ENCODE measurements around the gene JDP2.
"Not testable (repeated sequence)": the region's sequence is repeated elsewhere in the genome, so short reads cannot be mapped to it uniquely, and the experiment has no call there.

Gene JDP2, protein sequence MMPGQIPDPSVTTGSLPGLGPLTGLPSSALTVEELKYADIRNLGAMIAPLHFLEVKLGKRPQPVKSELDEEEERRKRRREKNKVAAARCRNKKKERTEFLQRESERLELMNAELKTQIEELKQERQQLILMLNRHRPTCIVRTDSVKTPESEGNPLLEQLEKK

DNA sequence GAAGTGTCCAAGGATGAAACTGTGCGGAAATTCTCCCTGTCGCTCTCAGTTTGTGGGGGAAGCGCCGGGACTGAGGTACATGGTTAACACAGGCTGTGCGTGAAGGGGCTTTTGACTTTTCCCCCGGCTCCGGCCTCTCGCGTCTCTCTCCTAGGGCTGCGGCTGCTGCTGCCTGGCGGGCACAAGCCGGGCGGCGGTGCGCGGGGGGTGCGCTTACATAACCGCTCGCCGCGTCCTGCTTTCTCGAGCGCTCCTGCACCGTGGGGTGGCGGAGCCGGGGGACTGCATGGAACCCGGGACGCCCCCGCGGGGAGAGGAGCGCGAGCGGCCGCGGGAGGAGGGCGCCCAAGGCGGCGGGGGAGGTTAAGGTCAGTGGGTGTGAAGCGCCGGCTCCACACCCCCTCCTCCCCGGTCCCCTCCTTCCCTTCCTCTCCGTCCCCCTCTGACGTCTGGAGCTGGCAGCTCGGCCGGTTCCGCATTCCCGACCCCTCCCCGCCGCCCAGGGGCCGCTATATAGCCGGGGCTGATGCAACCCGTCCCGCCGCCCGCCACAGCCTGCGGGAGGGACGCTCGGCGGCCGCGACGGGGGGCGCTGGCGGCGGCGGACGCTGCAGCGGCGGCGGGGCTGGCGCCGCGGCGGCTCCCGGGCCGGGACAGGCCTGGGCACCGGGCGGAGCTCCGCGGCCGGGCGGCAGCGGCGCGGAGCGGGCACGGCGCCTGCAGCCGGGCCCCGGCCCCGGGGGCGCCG, at the start of gene JDP2:
JDP2 (plus strand) TSS at position 541 of the 748 bp plus-strand sequence. CDS start 9,899 bp downstream, outside the sequence.
- no peak within 1 kb of the TSS for H3K27ac Mint-ChIP-seq
- H3K36me3 Mint-ChIP-seq, result no peaks in the 10 kb centered on the region

DNA sequence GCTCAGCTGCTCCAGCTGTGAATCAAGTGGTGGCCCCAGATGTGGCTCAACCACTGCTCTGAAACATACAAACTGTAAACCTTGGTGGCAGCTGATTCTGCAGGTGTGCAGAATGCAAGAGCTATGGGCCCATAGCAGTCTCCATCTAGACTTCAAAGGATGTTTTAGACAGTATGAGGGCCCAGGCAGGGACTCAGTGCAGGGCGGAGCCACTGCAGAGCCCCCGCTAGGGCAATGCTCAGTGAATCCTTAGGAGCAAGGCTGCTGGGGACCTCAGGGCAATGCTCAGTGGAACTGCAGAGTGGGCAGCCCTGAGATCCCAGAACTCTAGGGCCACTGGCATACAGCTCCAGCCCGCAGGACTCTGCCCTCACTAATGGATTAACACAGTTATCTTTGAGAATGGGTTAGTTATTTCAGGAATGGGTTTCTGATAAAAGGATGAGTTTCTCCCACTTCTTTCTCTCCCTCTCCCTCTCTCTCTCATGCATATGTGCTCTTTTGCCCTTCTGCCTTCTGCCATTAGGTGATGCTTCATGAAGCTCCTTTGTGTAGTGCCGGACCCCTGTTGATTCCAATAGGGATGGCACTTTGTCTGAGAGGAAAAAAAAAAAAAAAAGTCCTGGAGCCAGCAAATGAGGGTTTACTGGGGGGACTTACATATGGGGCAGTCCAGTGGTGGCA, 48.4 kb upstream of the JDP2 start:
- H3K27me3 Mint-ChIP-seq, result peaks cover 7% of the 10 kb centered on the region
- peaks cover 3% of the 10 kb centered on the region for H3K9me3 Mint-ChIP-seq (ENCODE audit: low read depth)
- no peak overlapping the region for H3K4me3 Mint-ChIP-seq
- H3K27ac Mint-ChIP-seq, result no peak overlapping the region
- H3K36me3 Mint-ChIP-seq, result no peaks in the 10 kb centered on the region
- no peaks in the 10 kb centered on the region for H3K4me1 Mint-ChIP-seq (ENCODE audit: low read depth)

More for the DNA sequence above, at the start of gene JDP2:
- Mint-ChIP-seq H3K4me3 (peak within 1 kb of the TSS; percentile 83), H3K9me3 (ENCODE audit: low read depth) (no peaks in the 10 kb centered on the region), H3K27me3 (peaks cover 11% of the 10 kb centered on the region), H3K4me1 (ENCODE audit: low read depth) (peaks cover 5% of the 10 kb centered on the region)

DNA sequence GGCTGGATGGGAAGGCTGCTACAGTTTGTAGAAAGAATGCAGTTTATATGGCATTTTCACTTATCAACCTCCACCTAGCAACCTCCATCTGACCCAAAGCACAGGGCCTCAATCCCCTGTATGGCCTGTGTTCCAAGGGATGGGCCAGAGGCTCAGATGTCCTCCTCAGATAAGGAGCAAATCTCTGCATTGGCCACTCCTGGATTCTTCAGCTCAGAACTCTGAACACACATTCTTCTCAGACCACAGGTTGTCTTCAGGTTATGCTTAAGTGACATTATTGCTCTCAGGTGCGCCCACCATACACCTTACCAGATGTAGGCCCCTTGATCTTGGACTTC, 47.9 kb upstream of the JDP2 start:
- H3K27ac Mint-ChIP-seq, result no peak overlapping the region

DNA sequence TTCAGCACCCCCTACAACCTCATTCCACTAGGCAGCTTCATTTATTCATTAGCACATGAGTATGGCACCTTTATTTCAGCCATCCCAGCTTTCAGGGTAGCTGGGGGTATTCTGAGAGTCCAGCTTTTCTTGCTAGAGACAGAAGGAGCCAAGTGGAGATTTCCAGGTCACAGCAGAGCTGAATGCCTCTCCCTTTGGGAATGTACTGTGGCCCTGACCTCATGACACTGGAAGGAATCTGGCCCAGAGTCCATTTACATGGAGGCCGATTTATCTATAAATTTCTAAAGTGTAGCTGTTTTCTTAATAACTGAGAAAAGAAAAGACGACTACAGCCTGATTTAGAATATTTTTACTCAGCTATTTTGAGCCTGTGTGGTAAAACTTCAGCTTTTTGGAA, 47.2 kb upstream of the JDP2 start:
- Mint-ChIP-seq H3K36me3 (no peaks in the 10 kb centered on the region), H3K27me3 (peaks cover 7% of the 10 kb centered on the region), H3K4me1 (ENCODE audit: low read depth) (no peaks in the 10 kb centered on the region), H3K27ac (no peak overlapping the region), H3K9me3 (ENCODE audit: low read depth) (peaks cover 6% of the 10 kb centered on the region), H3K4me3 (no peak overlapping the region)

More for the DNA sequence above, 47.9 kb upstream of the JDP2 start:
- Mint-ChIP-seq H3K9me3 (ENCODE audit: low read depth) (peaks cover 6% of the 10 kb centered on the region), H3K4me3 (no peak overlapping the region), H3K36me3 (no peaks in the 10 kb centered on the region), H3K27me3 (peaks cover 6% of the 10 kb centered on the region), H3K4me1 (ENCODE audit: low read depth) (no peaks in the 10 kb centered on the region)

DNA sequence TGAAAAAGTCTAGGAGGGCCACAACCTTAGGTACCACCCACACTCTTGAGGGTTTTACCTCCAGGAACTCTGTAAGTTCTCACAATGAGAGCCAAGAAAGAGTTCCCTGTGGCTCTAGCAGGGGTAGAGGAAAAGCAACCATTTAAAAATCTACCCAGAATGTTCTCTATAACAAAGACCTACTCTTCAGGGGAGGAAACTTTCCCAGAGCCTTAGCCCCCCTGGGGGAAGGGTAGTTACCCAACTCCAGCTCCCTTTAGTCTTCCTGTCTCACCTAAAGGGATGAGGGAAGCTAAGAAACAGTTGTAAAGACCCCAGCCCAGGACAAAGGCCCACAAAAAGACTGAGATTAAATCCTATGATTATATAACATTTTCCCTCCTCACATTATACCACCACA, 46.2 kb upstream of the JDP2 start:
- Mint-ChIP-seq H3K4me3 (no peak overlapping the region), H3K36me3 (no peaks in the 10 kb centered on the region), H3K4me1 (ENCODE audit: low read depth) (no peaks in the 10 kb centered on the region), H3K9me3 (ENCODE audit: low read depth) (peaks cover 6% of the 10 kb centered on the region), H3K27me3 (peaks cover 12% of the 10 kb centered on the region), H3K27ac (no peak overlapping the region)

DNA sequence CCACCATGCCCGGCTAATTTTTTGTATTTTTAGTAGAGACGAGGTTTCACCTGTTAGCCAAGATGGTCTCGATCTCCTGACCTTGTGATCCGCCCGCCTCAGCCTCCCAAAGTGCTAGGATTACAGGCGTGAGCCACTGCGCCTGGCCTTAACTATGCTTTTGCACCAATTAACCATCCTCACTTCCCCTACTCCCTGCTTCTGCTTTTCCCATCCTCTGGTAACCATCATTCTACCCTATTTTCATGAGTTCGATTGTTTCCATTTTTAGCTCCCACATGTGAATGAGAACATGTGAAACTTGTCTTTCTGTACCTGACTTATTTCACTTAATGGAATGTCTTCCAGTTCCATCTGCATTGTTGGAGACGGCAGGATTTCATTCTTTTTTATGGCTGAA, 44.6 kb upstream of the JDP2 start:
- H3K27ac Mint-ChIP-seq; H3K36me3 Mint-ChIP-seq; H3K4me1 Mint-ChIP-seq (ENCODE audit: low read depth); H3K4me3 Mint-ChIP-seq; H3K9me3 Mint-ChIP-seq (ENCODE audit: low read depth): not testable (repeated sequence)
- H3K27me3 Mint-ChIP-seq, result peaks cover 14% of the 10 kb centered on the region

DNA sequence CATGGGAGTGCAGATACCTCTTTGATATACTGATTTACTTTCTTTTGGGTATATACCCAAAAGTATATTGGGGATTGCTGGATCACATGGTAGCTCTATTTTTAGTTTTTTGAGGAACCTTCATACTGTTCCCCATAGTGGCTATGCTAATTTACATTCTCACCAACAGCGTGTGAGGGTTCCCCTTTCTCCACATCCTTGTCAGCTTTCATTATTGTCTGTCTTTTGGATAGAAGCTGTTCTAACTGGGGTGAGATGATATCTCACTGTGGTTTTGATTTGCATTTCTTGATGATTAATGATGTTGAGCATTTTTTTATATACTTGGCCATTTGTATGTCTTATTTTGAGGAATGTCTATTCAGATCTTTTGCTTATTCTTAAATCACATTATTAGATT, 44.1 kb upstream of the JDP2 start:
- H3K27me3 Mint-ChIP-seq, result peaks cover 14% of the 10 kb centered on the region
- no peak overlapping the region for H3K27ac Mint-ChIP-seq
- H3K9me3 Mint-ChIP-seq (ENCODE audit: low read depth), result peaks cover 6% of the 10 kb centered on the region
- no peak overlapping the region for H3K4me3 Mint-ChIP-seq
- H3K4me1 Mint-ChIP-seq (ENCODE audit: low read depth), result no peaks in the 10 kb centered on the region
- no peaks in the 10 kb centered on the region for H3K36me3 Mint-ChIP-seq

DNA sequence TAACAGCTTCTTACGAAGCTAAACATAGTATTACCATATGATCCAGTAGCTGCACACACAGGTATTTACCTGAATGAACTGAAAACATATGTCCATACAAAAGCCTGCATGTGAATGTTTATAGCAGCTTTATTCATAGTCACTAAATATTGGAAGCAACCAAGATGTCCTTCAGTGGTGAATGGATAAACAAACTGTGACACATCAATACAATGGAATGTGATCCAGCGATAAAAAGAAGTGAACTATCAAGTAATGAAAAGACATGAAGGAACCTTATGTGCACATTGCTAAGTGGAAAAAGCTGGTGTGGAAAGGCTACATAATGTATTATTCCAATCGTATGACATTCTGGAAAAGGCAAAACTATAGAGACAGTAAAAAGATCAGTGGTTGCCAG, 38.1 kb upstream of the JDP2 start:
- no peaks in the 10 kb centered on the region for H3K36me3 Mint-ChIP-seq
- no peak overlapping the region for H3K27ac Mint-ChIP-seq
- H3K4me3 Mint-ChIP-seq, result no peak overlapping the region
- no peaks in the 10 kb centered on the region for H3K4me1 Mint-ChIP-seq (ENCODE audit: low read depth)
- no peaks in the 10 kb centered on the region for H3K9me3 Mint-ChIP-seq (ENCODE audit: low read depth)
- H3K27me3 Mint-ChIP-seq, result peaks cover 8% of the 10 kb centered on the region

DNA sequence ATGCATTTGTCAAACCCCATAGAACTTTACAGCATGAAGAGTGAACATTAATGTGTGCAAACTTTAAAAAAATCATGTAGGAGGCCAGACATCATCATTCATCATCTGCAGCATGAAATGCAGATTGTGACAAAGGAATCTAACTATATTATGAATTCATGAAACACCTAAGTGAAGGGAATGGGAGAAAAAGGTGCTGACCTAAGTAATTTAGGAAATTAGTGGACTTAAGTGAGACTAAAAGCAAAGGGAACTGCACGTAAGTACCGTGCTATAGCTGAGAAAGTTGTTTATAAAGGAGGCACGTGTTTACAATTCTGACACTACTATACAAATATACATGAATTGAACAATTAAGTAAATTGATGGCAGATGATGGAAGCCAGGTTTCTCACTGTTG, 37.6 kb upstream of the JDP2 start:
- peaks cover 6% of the 10 kb centered on the region for H3K27me3 Mint-ChIP-seq
- no peak overlapping the region for H3K27ac Mint-ChIP-seq
- H3K9me3 Mint-ChIP-seq (ENCODE audit: low read depth), result no peaks in the 10 kb centered on the region
- no peak overlapping the region for H3K4me3 Mint-ChIP-seq
- no peaks in the 10 kb centered on the region for H3K4me1 Mint-ChIP-seq (ENCODE audit: low read depth)
- H3K36me3 Mint-ChIP-seq, result no peaks in the 10 kb centered on the region

DNA sequence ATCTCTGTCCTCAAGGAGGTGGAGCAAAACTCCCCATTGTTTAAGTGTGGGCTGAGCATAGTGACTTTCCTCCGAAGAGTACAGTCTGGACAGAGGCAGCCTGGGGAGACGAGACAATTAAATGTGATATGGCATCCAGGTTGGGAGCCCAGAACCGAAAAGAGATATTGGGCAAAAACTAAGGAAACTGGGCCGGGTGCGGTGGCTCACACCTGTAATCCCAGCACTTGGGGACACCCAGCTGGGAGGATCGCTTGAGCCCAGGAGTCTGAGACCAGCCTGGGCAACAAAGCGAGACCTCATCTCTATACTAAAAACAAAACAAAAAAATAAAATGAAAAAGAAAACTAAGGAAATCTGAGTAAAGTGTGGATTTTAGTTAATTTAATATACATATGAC, 35.9 kb upstream of the JDP2 start:
- Mint-ChIP-seq H3K4me3 (no peak overlapping the region), H3K4me1 (ENCODE audit: low read depth) (no peaks in the 10 kb centered on the region), H3K9me3 (ENCODE audit: low read depth) (no peaks in the 10 kb centered on the region), H3K27me3 (peaks cover 2% of the 10 kb centered on the region), H3K36me3 (no peaks in the 10 kb centered on the region), H3K27ac (no peak overlapping the region)

DNA sequence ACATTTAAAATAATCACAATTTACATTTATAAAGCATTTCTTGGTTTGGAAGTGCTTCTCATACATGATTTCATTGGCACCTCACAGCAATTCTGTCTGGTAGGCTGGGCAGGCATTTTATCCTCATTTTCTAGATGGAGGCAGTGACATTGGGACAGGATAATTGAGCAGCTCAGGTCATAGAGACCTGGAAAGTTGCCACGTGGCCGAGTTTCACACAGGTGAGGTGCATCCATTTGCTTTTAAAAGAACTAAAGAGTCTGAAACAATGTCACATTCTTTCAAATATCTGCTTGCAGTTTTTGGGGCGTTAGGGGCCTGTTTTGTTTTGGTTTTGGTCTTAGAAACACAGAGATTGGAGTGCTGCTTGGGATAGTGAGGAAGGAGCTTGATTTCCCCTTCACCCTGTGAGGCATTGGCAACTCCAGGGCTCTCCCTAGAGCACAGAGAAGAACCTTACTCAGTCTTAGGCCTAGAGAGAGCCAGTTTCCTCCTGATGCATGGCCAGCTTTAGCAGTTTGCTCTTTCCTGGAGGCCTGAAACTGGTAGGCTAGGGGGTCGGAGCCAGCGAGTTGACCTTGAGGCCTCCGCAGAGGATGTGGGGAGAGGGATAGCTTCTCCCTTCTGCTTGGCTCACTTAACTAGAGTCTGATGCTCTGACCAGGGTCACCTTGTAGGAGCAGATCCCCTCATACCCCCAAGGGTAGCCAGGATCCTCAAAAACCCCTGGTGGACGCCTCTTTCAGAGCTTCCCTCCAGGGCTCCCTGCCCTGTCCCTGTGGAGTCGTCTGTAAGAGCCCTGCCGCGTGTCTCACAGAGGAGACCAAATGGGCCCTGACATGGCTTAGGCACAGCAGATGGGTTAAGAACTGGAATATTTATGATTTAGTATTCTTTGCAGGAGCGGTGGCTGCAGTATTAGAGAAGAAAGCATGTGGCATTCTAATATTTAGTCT, 34.9 kb upstream of the JDP2 start:
- Mint-ChIP-seq H3K4me1 (ENCODE audit: low read depth) (no peaks in the 10 kb centered on the region), H3K27ac (no peak overlapping the region), H3K27me3 (peaks cover 2% of the 10 kb centered on the region), H3K4me3 (no peak overlapping the region), H3K9me3 (ENCODE audit: low read depth) (no peaks in the 10 kb centered on the region), H3K36me3 (no peaks in the 10 kb centered on the region)

DNA sequence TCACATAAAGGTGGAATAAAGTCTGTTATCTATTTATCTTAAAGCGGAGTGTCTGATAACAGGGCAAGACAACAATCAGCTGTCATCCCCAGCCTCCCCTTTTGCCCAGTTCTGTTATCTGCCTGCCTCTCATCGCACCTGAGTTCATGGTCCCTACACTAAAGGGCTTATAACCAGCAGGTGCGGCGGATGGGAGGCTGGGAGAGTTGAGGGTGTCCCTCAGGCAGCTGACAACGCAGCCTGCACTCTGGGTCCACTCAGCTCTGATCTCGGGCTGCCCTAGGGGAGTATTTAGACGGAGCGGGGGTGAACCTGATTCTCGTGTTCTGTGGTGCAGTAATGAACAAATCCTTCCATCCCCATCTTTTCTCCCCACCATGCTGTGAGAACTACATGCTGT, 34.0 kb upstream of the JDP2 start:
- H3K27me3 Mint-ChIP-seq, result peaks cover 2% of the 10 kb centered on the region
- no peak overlapping the region for H3K4me3 Mint-ChIP-seq
- no peak overlapping the region for H3K27ac Mint-ChIP-seq

DNA sequence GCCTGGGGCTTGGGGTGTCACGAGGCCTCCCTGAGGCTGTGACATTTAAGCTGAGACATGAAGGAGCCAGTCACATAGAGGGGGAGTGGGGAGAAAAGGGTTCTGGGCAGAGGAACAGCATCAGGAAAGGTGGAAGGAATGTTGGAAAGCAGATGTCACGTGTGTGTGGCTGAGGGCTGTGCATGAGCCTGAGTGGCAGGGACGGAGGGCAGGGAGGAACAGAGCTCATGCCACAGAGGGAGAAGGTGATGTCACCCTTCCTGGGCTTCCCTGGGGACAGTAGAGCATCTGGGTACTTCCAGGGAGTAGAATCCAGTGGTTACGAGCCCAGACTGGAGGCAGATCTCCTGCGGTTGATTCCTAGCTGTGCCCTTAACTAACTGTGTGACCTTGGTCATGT, 32.0 kb upstream of the JDP2 start:
- H3K4me3 Mint-ChIP-seq, result no peak overlapping the region
- H3K4me1 Mint-ChIP-seq (ENCODE audit: low read depth), result peaks cover 2% of the 10 kb centered on the region
- H3K36me3 Mint-ChIP-seq, result no peaks in the 10 kb centered on the region
- H3K9me3 Mint-ChIP-seq (ENCODE audit: low read depth), result peaks cover 5% of the 10 kb centered on the region
- H3K27me3 Mint-ChIP-seq, result peaks cover 2% of the 10 kb centered on the region
- no peak overlapping the region for H3K27ac Mint-ChIP-seq

More for the DNA sequence above, 34.0 kb upstream of the JDP2 start:
- no peaks in the 10 kb centered on the region for H3K4me1 Mint-ChIP-seq (ENCODE audit: low read depth)
- H3K36me3 Mint-ChIP-seq, result no peaks in the 10 kb centered on the region
- peaks cover 2% of the 10 kb centered on the region for H3K9me3 Mint-ChIP-seq (ENCODE audit: low read depth)

DNA sequence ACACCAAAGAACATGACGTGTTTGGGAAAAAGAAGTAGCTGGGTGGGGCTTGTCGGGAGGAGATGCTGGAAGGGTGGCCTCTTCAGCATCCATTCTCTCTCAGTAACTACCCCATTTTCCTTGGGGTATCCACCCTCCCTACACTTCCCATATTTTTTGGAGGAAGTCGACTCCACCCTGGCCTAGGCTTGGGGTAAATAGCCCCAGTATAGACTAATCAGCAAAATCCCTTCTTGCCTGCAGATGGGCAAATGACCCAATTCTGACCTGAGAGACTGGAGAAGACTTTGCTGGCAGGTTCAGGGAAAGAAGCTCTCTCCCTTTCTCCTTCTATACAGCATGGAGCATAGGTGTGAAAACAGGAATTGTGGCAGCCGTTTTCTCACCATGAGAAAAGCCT, 28.5 kb upstream of the JDP2 start:
- Mint-ChIP-seq H3K27me3 (peaks cover 2% of the 10 kb centered on the region), H3K9me3 (ENCODE audit: low read depth) (peaks cover 5% of the 10 kb centered on the region), H3K4me1 (ENCODE audit: low read depth) (peaks cover 2% of the 10 kb centered on the region), H3K27ac (no peak overlapping the region), H3K36me3 (no peaks in the 10 kb centered on the region), H3K4me3 (no peak overlapping the region)

Measured in activated naive CD8-positive, alpha-beta T cell (primary cell).